ENCODE results near the gene PRR20G.
"Not testable (repeated sequence)": the region's sequence is repeated elsewhere in the genome, so short reads cannot be mapped to it uniquely, and the experiment has no call there.

Gene PRR20G

GRCh38 chr3:127304121-127304744 lies 16.4 kb upstream of the PRR20G start:
- DNase-seq (ENCODE audit: extremely low read depth in 1 of 2, low read depth in 1 of 2) = no peak

DNA sequence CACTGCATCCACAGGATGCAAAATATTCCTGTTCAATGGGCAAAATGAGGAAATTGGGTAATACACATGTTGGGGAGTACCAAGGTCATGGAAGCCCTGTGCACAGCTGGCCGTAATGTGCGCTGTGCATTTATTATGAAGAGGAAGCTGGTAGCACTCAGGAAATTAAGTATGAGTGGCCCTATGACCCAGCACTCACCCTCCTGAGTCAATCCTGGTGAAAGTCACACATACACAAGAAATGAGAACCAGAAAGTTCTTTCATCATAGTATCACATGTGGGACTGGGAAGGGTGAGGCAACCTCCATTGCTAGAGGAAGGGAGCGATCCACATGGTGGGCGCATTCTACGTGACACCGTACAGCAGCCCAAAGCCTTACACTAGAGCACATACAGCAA lies 11.4 kb upstream of the PRR20G start:
- DNase-seq (ENCODE audit: extremely low read depth in 1 of 2, low read depth in 1 of 2) = no peak

GRCh38 chr3:127296959-127297358 lies 9.1 kb upstream of the PRR20G start:
- no peak for DNase-seq (ENCODE audit: extremely low read depth in 1 of 2, low read depth in 1 of 2)

DNA sequence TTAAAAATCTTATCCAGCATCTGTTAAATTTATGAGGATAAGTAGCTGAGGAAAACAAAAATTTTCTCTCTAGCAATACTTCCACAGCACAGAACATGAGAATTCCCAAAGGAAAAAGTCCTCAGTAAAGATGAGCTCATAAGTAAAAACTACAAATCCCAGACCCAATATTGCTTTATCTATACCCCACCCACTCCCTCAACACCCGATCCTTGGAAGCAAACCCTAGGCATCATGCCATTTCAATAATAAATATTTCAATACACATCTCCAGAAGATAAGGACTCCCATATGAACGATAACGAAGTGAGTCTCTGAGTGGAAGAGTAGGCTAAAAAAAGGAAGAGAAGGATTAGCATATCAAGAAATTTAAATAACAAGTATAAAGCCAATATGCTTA lies 8.3 kb upstream of the PRR20G start:
- DNase-seq (ENCODE audit: extremely low read depth in 1 of 2, low read depth in 1 of 2) = no peak

DNA sequence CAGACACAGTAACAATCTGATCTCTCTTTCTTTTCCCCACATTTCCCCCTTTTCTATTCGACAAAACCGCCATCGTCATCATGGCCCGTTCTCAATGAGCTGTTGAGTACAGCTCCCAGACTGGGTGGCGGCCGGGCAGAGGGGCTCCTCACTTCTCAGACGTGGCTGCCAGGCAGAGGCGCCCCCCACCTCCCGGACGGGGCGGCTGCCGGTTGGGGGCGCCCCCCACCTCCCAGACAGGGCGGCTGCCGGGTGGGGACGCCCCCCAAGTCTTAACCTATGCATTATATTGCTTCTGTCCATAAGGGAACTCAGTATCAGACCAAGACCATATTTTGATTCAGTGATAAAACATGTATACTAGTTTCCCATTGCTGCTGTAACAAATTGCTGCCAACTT lies 5.8 kb upstream of the PRR20G start:
- not testable (repeated sequence) for DNase-seq (ENCODE audit: extremely low read depth in 1 of 2, low read depth in 1 of 2)

DNA sequence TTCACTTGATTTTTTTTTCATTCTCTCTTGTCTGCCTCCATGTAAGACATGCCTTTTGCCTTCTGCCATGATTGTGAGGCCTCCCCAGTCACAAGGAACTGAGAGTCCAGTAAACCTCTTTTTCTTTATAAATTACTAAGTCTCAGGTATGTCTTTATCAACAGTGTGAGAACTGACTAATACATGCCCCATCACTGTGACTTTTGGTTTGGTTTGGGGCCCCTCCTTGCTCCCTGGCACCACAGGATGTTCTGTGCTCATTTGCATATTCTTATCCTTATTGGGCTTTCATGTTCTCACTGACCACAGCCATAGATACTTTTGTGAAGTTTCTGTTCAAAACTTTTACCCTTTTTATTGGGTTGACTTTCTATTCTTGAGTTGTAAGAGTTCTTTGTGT lies 3.8 kb upstream of the PRR20G start:
- no peak for DNase-seq (ENCODE audit: extremely low read depth in 1 of 2, low read depth in 1 of 2)

DNA sequence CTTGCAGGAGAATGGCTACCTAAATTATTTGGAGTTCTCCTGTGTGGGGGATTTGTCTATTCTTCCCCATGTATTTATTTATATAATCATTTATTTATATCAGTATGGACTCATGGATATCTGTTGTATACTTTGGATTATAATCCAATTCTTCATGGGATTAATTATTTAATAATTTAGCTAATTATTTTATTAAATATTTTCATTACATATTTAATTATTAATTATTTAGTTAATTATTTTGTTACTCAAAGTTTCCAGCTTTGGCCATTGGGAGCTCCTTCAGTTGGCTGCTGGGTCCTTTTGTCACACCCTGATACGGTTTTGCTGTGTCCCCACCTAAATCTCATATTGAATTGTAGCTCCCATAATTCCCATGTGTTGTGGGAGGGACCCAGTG lies 3.3 kb upstream of the PRR20G start:
- DNase-seq (ENCODE audit: extremely low read depth in 1 of 2, low read depth in 1 of 2) = no peak

DNA sequence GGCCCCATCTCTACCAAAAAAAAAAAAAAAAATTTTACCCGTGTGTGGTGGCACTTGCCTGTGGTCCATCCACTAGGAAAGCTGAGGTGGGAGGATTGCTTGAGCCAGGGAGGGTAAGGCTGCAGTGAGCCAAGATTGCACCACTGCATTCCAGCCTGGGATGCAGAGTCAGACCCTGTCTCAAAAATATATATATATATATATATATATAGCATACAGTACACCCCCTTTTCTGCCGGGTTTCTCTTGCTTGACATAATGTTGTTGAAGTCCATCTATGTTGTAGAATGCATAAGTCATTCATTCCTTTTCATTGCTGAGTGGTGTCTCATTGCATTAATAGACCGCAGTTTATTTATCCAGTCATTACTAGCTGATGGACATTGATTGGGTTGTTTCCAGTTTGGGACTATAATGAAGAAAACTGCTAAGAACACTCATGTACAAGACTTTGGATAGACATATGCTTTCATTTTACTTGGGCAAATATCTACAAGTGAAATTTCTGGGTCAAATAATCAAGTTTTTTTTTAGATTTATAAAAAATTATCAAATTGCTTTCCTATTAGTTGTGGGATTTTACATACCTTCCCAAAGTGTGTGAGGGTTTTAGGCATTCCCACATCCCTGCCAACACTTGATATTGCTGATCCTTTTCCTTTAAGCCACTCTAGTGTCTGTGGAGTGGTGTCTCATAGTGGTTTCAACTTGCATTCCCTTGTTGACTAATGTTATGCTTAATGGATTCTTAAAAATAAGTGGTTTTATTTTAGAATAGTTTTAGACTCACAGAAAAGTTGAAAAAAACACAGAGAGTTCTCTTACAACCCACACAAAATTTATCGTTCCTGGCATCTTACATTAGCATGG lies 2.1 kb upstream of the PRR20G start:
- no peak for DNase-seq (ENCODE audit: extremely low read depth in 1 of 2, low read depth in 1 of 2)

DNA sequence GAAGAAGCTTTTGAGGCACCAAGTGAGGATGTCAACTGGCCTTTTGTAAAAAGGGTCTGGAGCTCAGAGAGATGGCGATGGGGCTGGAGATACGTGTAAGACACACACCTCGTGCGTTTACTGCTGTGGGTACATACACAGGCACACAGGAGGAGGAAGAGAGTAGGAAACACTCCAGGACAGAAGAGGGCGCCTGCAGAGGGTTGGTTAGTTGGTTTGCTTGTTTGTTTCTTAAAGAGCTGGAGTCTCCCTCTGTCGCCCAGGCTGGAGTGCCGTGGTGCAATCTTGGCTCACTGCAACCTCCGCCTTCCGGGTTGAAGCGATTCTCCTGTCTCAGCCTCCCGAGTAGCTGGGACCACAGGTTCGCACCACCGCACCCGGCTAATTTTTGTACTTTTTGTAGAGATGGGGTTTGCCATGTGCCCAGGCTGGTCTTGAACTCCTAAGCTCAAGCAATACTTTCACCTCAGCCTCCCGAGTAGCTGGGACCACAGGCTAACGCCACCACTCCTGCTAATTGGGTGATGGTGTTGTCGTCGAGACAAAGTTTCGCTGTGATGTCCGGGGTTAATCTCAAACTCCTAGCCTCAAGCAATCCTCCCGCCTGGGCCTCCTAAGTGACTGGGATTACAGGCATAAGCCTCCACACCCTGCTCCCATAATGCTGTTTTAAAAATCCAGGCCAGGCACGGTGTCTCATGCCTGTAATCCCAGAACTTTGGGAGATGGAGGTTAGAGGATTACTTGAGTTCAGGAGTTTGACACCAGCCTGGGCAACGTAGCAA lies 1.3 kb upstream of the PRR20G start:
- no peak for DNase-seq (ENCODE audit: extremely low read depth in 1 of 2, low read depth in 1 of 2)

DNA sequence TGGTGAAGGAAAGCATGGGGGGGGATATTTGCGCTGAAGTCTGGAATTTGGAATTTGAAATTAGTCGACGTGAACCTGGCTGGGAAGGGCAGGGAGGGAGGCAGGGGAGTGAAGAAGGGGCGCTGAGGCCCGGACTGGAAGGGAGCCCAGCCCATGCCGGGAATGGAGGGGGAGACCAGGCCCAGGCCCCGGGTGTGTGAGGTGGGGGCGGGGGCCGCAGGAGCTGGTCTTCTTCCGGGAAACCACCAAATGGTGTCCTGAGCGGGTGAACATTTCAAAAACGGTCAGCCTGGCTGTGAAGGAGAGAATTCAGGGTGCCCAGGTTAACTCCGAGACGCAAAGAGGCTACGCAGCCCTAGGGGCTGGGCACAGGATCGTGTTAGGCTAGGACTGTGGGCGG lies 497 bp upstream of the PRR20G start:
- no peak for DNase-seq (ENCODE audit: extremely low read depth in 1 of 2, low read depth in 1 of 2)

GRCh38 chr3:127286571-127287140 lies 1.2 kb downstream of the PRR20G start:
- no peak for DNase-seq (ENCODE audit: extremely low read depth in 1 of 2, low read depth in 1 of 2)

- DNase-seq (ENCODE audit: extremely low read depth in 1 of 2, low read depth in 1 of 2) = no peak
Measured at GRCh38 chr3:127284258-127284657, 3.6 kb downstream of the PRR20G start.

DNA sequence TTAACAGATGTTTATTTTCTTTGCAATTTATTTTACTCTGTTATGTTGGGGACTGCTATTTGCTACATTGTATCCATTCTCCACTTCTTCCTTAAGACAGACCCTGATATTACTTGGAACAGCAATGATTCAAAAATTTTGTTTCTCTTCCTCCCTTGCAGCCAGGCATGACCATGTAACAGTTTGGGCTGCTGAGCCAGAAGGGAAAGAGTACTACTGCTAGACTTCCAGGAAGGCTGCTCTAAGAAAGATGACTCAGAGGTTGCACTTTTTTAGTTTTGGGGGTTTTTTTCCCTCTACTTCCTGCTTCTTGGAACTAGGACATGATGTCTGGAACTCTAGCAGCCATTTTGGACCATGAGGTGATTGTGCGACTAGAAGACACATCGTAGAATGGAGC lies 10.3 kb downstream of the PRR20G start:
- no peak for DNase-seq (ENCODE audit: extremely low read depth in 1 of 2, low read depth in 1 of 2)

DNA sequence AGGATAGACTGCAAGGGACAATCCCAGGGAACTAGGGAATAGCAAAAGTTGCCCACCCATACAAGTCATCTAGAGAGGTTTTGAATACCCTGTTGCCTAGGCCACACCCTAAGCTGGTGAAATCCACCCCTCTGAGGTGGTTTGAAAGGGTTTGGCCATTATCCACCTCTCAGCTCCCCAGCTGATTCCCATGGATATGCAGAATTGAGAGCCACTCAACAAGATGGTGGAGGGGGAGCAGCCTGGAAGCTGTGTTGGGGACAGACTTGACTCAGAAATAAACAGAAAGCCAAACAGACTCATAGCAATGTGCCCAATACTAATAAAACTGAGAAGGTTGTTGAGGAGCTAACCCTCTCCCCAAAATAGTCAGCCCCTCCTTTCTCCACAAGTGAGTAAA lies 10.9 kb downstream of the PRR20G start:
- DNase-seq (ENCODE audit: extremely low read depth in 1 of 2, low read depth in 1 of 2) = no peak

DNA sequence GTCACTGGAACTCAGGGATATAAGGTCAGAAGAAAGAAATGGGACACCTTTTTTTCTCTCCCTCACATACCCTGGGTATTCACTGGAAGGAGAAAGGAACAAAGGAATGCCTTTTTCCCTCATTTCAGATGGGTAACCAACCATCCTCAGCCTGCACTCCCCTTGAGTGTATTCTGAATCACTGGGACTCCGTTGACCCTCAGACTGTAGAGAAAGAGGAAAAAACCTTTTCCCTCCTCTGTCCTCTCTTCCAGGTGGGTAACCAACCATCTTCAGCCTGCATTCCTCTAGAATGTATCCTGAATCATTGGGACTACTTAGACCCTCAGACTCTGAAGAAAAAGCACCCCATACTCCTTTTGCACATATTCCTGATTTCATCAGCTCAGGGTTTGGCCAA lies 11.4 kb downstream of the PRR20G start:
- DNase-seq (ENCODE audit: extremely low read depth in 1 of 2, low read depth in 1 of 2) = no peak

GRCh38 chr3:127275287-127275781 lies 12.5 kb downstream of the PRR20G start:
- DNase-seq (ENCODE audit: extremely low read depth in 1 of 2, low read depth in 1 of 2) = no peak

- DNase-seq (ENCODE audit: extremely low read depth in 1 of 2, low read depth in 1 of 2) = no peak
Measured at GRCh38 chr3:127274200-127274760, 13.6 kb downstream of the PRR20G start.

GRCh38 chr3:127273206-127273605 lies 14.6 kb downstream of the PRR20G start:
- no peak for DNase-seq (ENCODE audit: extremely low read depth in 1 of 2, low read depth in 1 of 2)

GRCh38 chr3:127266186-127266585 lies 21.7 kb downstream of the PRR20G start:
- no peak for DNase-seq (ENCODE audit: extremely low read depth in 1 of 2, low read depth in 1 of 2)

DNA sequence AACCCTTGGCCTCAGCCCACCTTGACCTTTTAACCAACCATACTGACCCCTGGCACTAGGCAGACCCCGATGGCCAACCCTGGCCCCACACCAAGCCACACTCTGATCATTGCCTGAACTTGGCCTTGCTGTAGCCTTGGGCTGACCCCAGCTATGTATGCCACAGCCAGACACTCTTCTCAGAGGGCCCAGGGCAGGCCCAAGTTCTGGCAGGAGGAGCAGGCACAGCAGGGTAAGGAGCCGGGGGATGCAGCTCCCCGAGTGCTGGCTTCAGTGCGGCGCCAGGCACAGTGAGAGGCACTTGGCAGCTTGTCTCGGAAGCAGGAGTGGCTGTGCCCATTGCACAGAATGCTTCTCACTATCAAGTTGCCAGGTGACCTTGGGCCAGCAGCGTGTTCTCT lies 22.3 kb downstream of the PRR20G start:
- DNase-seq (ENCODE audit: extremely low read depth in 1 of 2, low read depth in 1 of 2) = no peak

Data from activated CD8-positive, alpha-beta memory T cell treated with anti-CD3 and anti-CD28 coated beads for 1 hour (primary cell).